Forelimb muscle (tissue), 1 donor: ENCODE results near the gene CTCFL. TPM values are rescaled to one million over a fixed set of nuclear protein-coding genes. Genes with fewer than 3 reads are reported as not detected.

Source experiments
- DNase-seq: peaks from one replicate; pipeline ENCODE4 v3.0.0-alpha.2; 2013; ENCODE audit warnings: low read depth
- polyA plus RNA-seq: library from polyadenylated mRNA; unstranded; fragments of 120-200 nt; gene quantifications from one replicate; pipeline ENCODE4 v1.2.1, GENCODE V29; 2013; ENCODE audit not compliant: insufficient read length

CTCFL gene
- polyA plus RNA-seq, 1 donor, result 0.22 TPM

- no peak for DNase-seq
Measured at GRCh38 chr20:57560554-57561355, 35.8 kb upstream of the CTCFL start, which contains the start of gene PCK1. PCK1 (plus strand) TSS chr20:57561110; CDS start chr20:57561412, 302 bp downstream.

- DNase-seq, result no peak
Measured at GRCh38 chr20:57559658-57560553, 35.0 kb upstream of the CTCFL start.

- DNase-seq, result no peak
Measured at GRCh38 chr20:57559289-57559634, 34.3 kb upstream of the CTCFL start.

GRCh38 chr20:57558614-57559288, 33.8 kb upstream of the CTCFL start:
- no peak for DNase-seq

- DNase-seq, result no peak
Measured at GRCh38 chr20:57557926-57558613, 33.1 kb upstream of the CTCFL start.

GRCh38 chr20:57556980-57557274, 32.0 kb upstream of the CTCFL start:
- no peak for DNase-seq

GRCh38 chr20:57555457-57556184, 30.7 kb upstream of the CTCFL start:
- no peak for DNase-seq

GRCh38 chr20:57553376-57554018, 28.6 kb upstream of the CTCFL start:
- DNase-seq, result no peak

- DNase-seq, result no peak
Measured at GRCh38 chr20:57552471-57552870, 27.5 kb upstream of the CTCFL start.

GRCh38 chr20:57548177-57549058, 23.5 kb upstream of the CTCFL start:
- DNase-seq, result no peak

- no peak for DNase-seq
Measured at GRCh38 chr20:57546956-57547649, 22.2 kb upstream of the CTCFL start.

GRCh38 chr20:57545927-57546662, 21.2 kb upstream of the CTCFL start:
- DNase-seq, result no peak

- no peak for DNase-seq
Measured at GRCh38 chr20:57544838-57545564, 20.1 kb upstream of the CTCFL start.

- no peak for DNase-seq
Measured at GRCh38 chr20:57543754-57544153, 18.8 kb upstream of the CTCFL start.

GRCh38 chr20:57540890-57541580, 16.1 kb upstream of the CTCFL start:
- DNase-seq, result no peak

- DNase-seq, result no peak
Measured at GRCh38 chr20:57539889-57540288, 14.9 kb upstream of the CTCFL start.

GRCh38 chr20:57537822-57538221, 12.9 kb upstream of the CTCFL start:
- DNase-seq, result no peak
